GM10847 (cell line): ENCODE data around the gene TSPYL6.

Experiments
- POLR2A ChIP-seq: IDR thresholded peaks from 2 replicates; pipeline ENCODE4 v1.6.1; 2011; ENCODE audit not compliant: insufficient read length; ENCODE audit errors: extremely low read depth

Gene TSPYL6

DNA sequence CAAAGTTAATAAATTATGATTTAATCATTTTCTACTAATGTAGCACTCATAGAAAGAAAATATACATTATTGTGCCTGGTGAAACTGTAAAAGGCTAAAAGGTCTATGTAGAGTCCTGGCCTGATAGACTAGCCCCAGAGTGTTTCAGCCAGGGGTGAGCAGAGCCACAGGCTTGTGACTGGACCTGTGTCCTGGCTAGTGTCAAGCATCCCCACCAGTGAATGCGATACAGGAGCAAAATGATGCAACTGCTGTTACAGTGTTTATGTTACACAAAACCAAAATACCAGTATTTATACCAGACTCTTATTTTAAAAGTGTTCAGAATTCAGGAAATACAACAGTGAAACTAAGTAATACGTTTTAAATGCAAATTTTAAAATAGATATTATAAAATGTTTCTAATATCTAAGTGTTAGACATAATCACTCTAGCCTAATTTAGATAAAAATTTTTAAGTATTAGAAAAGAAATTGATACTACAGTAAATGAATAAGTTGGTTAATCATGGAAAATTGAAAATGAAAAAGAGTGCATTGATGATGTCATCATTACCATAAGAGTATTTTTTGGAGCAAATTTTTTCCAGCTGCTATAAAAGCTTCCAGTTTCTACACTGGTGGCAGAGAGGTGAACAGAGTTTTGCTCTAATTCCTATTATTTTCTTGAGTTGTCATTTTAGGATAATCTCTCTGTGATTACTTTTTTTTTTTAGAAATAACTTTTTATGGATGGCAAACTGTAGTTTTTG is 6.2 kb upstream of the TSPYL6 start:
- TF ChIP-seq POLR2A: no peak

DNA sequence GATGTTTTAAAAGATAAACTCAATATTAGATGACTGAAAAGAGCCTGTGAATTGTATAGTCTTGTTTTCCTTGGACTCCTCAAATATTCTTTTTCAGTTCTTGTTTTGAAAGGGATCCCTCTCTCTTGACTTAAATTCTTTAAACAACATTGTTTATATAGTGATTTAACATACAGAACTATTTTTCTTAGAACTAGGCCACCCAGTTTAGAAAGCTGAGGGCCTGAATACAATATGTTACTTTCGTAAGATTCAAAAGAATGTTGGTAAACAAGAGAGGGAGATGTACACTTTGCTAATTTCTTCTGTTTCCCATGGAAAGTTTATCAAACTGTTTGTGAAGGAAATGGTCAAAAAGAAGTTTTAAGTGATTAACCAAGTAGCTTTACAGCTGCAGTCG is 5.5 kb upstream of the TSPYL6 start:
- TF ChIP-seq POLR2A: no peak

DNA sequence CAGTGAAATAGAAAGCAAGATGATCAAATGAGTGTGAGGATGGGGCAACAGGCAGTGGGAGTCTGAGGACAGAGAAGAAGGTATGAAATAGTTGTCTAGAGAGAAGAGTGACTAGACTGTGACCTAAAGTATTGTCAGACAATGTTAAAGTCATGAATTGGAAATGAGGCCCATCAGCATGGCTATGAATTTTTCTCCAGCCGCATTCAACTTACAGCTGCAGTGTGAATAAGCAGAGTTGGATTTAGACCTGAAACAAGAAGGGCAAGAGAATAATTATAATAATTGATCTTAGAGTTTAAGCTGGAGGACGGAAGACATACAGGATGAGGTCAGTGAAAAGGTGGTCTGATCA is 4.2 kb upstream of the TSPYL6 start:
- TF ChIP-seq POLR2A: no peak

DNA sequence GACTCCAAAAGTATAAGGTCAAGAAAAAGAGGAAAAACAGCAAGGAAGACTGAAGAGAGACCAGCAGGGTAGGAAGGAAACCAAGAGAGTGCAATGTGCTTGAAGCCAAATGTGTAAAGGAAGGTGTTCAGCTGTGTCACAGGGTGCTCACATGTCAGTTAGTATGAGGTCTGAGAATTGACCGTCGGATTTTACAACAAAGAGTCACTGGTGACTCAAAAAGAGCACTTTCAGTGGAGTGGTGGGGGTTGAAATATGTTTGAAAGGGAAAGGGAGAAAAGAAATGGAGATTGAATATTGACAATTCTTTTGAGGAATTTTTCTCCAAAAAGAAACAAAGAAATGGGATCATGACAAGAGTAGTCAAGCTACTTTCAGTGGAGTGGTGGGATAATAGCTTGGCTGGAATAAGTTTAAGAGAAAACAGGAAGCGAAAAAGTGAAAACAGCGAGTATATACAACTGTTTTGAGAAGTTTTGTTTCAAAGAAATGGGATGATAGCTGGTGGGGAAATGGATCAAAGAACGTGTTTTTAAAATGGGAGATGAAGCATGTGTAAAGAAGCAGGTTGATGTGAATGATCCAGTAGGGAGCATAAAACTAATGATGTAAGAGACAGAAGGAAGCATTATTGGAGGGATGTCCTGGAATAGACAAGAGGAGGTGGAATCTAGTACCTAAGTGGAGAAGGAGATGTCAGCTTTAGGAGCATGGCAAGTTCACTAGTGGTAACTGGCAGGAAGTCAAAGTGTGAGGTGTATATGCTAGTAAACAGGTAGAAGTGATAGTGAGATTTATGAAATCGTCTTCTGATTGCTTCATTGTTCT is 3.6 kb upstream of the TSPYL6 start:
- no peak for TF ChIP-seq POLR2A

DNA sequence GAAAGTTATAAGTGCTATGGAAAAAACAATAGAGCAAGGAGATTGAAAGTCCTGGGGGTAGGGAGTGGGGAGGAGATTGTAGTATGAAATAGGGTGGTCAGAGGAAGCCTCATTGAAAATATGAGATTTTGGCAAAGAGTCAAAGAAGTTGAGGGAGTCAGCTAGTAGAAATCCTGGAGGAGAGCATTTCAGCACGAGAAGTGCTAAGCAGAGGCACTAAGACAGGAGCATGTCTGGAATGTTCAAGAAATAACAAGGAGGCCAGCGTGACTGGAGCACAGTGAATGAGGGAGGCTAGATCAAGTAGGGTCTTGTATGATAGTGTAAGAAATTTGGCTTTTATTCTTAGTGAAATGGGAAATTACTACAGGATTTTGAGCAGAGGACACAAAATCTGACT is 2.1 kb upstream of the TSPYL6 start:
- TF ChIP-seq POLR2A: no peak

DNA sequence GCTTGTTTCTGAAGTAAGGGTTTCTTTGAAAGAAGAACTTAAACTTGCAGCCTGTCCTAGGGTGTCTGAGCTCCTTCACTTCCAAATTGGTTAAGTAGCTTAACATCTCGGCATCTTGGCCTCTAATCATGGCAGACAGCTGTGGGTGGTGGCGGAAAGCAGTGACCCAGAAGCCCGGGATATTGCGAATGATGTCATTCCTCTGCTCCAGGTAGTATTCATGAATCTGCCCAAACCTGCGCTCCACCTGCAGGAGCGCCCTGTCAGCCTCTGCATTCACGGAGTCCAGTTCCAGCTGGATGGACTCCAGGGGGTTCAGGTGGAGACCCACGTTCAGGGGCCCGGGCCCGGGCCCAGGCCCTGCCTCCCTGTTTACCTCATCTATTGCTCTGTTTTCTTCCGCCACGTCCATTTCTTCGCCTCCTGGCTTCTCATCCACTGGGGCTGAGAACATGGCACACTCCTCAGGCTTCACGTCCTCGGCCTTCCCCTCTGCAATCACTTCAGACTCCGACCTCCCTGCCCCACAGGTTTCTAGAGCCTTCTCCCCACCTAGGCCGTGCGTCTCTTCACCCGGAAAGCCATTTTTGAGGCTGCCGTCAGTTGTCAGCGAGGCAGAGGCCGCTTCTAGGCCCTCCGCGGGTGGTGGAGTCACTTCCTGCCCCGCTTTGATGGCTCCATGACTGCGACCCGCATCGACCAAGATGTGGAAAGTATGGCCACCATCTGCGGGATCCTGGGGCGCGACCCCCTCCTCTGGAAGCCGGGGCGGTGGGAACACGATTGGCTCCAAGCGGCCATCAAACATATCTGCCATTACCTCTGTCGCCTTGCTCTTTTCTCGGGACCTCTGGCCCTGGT is 569 bp downstream of the TSPYL6 start:
- TF ChIP-seq POLR2A: no peak

DNA sequence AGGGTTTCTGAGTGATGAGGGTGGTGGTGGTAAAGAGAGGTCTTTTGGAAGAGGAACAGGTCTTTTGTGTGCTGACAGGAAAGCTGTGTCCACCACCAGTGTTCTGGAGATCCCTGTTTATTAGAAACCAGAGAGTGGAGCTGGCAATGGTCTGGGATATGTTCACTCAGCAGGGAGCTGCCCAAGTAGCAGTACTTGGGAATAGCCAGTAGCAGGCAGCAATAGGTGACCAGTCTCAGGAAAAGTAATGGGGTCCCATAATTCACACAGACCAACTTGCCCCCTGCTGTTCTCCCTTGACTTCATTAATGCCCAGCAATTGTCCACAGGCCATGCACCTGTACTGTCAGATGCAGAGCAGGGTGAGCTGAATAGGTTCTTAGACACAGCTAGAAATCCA is 1.8 kb downstream of the TSPYL6 start:
- TF ChIP-seq POLR2A: no peak

DNA sequence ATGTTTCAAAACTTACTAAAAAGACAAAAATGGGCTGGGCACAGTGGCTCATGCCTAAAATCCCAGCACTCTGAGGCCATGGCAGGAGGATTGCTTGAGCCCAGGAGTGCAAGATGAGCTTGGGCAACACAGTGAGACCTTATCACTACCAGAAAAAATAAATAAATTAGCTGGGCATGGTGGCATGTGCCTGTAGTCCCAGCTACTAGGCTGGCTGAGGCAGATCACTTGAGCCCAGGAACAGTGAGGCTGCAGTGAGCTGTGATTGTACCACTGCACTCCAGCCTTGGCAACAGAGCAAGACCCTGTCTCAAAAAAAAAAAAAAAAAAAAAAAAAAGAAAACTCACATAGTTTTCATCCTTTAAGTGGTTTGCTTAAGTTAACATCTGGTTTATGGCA is 6.4 kb downstream of the TSPYL6 start:
- TF ChIP-seq POLR2A: no peak

DNA sequence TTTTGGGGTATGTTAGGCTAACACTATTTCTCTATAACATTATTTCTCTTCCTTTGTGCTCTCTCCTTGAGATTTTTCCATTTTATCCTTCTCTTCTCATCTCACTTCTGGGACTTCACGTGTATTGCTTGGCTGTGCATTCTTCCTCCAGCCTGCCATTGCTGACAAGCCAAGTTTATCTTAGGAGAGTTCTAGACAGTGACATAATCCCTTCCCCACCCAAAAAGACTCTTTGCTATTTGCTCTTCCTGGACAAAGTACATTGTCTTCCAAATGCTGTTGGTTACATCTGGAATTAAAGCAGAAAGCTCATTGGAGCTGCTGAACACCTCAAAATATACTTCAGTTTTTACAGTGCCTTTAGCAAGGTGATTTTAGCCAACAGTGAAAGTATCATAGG is 8.9 kb downstream of the TSPYL6 start:
- no peak for TF ChIP-seq POLR2A

DNA sequence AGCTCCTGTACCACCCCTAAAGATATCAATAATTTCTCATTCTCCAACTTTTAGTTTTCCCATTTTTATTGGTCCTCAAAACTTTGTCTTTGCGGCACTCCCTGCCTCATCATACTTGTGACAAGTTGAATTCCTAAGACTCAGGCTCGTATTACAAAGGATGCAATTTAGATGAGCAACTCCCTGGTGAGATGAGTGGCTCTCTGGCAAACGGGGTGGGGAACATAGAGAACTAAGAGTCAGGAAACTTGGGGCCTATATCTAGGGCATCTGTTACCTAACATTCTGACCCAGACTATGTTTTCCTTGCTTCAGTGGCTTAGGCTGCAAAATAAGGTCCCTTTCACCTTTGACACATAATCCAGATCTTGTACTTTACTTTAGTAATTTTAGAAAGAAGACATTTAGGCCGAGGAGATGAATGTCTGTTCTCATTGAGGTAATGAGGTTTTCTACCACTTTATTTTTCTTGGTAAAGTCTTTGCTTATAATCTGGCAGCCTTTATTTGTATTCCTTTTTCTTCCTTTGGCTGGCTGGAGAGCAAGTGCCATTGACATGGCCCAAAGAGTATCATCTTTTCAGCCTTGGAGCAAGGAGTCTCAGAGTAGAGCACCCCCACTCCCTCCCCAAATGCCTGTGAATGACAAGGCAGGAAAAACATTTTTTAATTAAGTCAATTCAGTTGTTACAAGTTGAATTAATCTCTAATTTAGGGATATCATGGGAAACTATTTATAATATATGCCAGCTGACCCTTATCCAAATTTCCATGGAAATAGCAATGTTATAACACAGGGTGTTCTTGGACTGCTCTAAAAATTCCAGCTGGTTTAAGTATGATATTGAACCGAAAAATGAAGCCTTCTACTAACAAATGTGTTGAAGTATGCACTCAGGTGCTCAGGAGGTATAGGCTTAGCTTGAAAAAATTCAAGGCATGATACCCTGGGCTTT is 15.2 kb downstream of the TSPYL6 start:
- TF ChIP-seq POLR2A: no peak

DNA sequence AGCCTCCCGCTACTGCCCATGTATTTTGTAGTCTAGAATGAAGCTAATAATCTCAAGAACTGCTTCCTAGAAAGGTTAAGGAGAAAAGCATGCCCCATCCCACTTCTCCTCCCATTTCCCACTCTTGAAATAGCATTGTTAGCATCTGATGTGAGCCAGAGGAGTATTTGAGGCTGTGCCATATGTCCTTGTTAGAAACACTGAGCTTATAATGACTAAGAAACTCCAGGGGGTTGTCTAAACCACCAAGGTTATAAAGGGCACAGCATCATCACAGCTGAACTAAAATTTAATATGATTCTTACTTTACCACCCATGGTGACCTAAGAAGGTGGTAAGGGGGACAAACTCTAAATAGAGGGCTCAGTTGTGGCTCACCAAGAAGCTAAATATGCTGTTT is 16.6 kb downstream of the TSPYL6 start:
- TF ChIP-seq POLR2A: no peak

DNA sequence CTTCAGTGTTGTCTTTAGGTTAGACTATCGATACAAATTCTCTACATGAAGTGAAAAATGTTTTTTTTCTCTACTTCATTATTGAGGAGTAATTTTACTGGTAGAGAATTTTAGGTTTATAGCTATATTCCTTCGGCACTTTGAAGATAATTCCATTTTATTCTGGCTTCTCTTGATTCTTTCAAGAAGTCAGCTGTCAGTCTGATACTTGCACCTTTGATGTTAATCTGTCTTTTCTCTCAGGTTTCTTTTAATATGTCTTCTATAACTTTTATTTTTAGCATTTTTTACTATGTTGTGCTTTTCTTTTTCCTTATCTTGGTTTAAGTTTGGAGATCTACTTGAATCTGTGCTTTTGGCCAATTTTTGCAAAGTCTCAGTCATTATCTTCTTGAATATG is 18.6 kb downstream of the TSPYL6 start:
- no peak for TF ChIP-seq POLR2A

DNA sequence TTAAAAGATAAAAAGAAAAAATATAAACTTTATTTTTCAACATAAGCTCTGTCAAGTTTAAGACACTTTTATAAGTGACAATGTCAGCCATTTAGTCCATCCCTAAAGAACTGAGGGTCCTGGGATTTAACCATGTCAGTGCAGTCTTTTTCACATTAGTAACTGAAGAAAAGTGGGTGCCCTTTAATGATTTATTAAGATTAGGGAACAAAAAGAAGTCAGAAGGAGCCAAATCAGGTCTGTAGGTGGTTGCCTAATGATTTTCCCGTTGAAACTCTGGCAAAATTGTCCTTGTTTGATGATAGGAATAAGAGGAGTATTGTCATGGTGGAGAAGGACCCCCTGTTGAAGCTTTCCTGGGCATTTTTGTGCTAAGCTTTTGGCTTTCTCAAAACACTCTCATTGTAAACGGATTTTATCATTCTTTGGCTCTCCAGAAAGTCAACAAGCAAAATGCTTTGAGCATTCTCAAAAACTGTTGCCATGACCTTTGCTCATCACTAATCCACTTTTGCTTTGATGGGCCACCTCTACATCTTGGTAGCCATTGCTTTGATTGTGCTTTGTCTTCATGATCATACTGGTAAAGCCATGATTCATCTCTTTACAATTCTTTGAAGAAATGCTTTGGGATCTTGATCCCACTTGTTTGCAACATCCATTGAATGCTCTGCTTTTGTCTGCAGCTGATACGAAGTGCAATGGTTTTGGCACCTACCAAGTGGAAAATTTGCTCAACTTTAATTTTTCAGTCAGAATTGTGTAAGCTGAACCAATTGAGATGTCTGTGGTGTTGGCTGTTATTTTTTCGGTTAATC is 22.0 kb downstream of the TSPYL6 start:
- no peak for TF ChIP-seq POLR2A

DNA sequence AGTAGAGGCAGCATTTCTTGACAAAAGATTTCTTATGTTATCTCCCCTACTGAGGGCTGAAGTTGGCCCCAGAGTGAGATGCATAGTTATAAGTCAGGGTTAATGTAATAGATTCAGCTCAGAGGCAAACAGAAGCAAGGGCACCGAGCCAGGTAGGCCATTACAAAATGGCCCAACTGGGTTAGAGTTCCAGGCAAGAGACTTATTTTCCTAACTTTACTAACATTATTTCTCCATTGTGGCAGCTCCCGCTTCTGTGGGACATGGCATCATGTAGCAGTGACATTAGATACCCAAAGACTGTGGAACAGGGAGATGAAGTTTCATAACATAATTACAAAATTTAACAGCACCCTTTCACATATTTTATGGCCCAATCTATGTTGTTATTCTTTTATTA is 27.1 kb downstream of the TSPYL6 start:
- TF ChIP-seq POLR2A: no peak
